ENCODE data around the gene DDX4. TPM values are rescaled to one million over a fixed set of nuclear protein-coding genes. Genes with fewer than 3 reads are reported as not detected.

The DDX4 gene
- total and polyA plus RNA-seq, 2 donors (not counting 1 experiment from before 2014, with no cell fraction given): not detected

GRCh38 chr5:55864606-55865541 is 127.0 kb downstream of the DDX4 start:
- Histone ChIP-seq H3K4me3 (ENCODE audit: control extremely low read depth in 1 of 5, extremely low read depth in 1 of 5, insufficient read depth in 1 of 5, low read depth in 2 of 5, low read length in 4 of 5) (no peak overlapping the region), H3K9ac (ENCODE audit: low read length) (no peak overlapping the region), H3K27me3 (replicated peaks in 1 of 4; ENCODE audit: control extremely low read depth in 1 of 4, control insufficient read depth in 3 of 4, insufficient read depth in 4 of 4, low read length in 3 of 4) (no peaks in the 10 kb centered on the region), H3K27ac (ENCODE audit: low read length in 2 of 2) (no peak overlapping the region), H3K36me3 (replicated peaks in 1 of 2; ENCODE audit: control extremely low read depth in 1 of 2, control insufficient read depth in 1 of 2, extremely low read depth in 1 of 2, insufficient read depth in 2 of 2, low read length in 1 of 2) (no peaks in the 10 kb centered on the region), H4K20me1 (ENCODE audit: control insufficient read depth, insufficient read depth, low read length, poor library complexity, severe bottlenecking) (no peaks in the 10 kb centered on the region), H3K9me3 (ENCODE audit: control extremely low read depth in 1 of 3, control insufficient read depth in 2 of 3, insufficient read depth in 1 of 3, low read length in 2 of 3) (peaks cover 0 to 7% (median 0%) of the 10 kb centered on the region in 3 donors), H2AFZ (ENCODE audit: insufficient read depth, low read depth, low read length, poor library complexity, severe bottlenecking) (no peak overlapping the region), H3K79me2 (ENCODE audit: control insufficient read depth, insufficient read depth, low read length) (no peaks in the 10 kb centered on the region), H3K4me2 (replicated peaks; ENCODE audit: low read depth, low read length, poor library complexity, severe bottlenecking) (no peak overlapping the region), H3K4me1 (ENCODE audit: control insufficient read depth in 2 of 2, insufficient read depth in 2 of 2, low read length in 2 of 2) (no peaks in the 10 kb centered on the region)
- intact Hi-C loops (cut with micrococcal nuclease): no loop called here
- Mint-ChIP-seq H3K27ac (no peak overlapping the region), H3K27me3 (peaks cover 4% of the 10 kb centered on the region), H3K4me3 (no peak overlapping the region), H3K4me1 (no peaks in the 10 kb centered on the region), H3K9me3 (ENCODE audit: insufficient read depth) (no peaks in the 10 kb centered on the region)
- TF ChIP-seq, protein P1, sequence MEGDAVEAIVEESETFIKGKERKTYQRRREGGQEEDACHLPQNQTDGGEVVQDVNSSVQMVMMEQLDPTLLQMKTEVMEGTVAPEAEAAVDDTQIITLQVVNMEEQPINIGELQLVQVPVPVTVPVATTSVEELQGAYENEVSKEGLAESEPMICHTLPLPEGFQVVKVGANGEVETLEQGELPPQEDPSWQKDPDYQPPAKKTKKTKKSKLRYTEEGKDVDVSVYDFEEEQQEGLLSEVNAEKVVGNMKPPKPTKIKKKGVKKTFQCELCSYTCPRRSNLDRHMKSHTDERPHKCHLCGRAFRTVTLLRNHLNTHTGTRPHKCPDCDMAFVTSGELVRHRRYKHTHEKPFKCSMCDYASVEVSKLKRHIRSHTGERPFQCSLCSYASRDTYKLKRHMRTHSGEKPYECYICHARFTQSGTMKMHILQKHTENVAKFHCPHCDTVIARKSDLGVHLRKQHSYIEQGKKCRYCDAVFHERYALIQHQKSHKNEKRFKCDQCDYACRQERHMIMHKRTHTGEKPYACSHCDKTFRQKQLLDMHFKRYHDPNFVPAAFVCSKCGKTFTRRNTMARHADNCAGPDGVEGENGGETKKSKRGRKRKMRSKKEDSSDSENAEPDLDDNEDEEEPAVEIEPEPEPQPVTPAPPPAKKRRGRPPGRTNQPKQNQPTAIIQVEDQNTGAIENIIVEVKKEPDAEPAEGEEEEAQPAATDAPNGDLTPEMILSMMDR (IDR thresholded peaks at IDR 0.05): no peak
- TF ChIP-seq EZH2 (IDR thresholded peaks at IDR 0.05; ENCODE audit: borderline replicate concordance, insufficient read depth, low read depth, low read length, poor library complexity, severe bottlenecking): no peak
- ATAC-seq (ENCODE audit: low read depth) (no peak), DNase-seq (no peak)
- POLR2A ChIA-PET: no interaction called here
- CTCF ChIA-PET: no interaction called here
- 94% methylated on average over 5 of the region's 9 CpGs for WGBS (ENCODE audit: insufficient coverage)

DNA sequence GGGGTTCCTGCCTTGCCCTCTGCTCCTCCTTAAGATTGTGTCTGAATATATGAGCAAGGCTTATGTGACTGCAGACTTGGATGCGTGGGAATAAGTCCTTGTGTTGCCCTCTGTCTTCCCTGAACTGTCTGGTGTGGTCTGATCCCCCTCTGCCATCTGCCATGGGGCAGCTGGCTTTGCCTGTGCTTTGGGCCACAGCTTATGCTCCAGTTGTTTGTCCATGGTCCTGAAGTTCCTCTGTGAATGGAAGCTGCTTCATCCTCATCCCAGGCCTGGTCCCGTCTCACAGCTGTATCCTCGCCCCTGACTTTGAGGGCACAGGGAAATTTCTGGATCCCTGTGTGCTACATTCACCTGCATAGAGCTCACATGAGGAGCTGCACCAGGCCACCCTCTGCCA is 128.0 kb downstream of the DDX4 start:
- 93% methylated on average over 3 of the region's 3 CpGs for WGBS (ENCODE audit: insufficient coverage)
- peaks cover 4% of the 10 kb centered on the region for H3K27me3 Mint-ChIP-seq
- no peak for TF ChIP-seq EZH2 (IDR thresholded peaks at IDR 0.05; ENCODE audit: borderline replicate concordance, insufficient read depth, low read depth, low read length, poor library complexity, severe bottlenecking)
- TF ChIP-seq, protein P1 (IDR thresholded peaks at IDR 0.05): no peak
- Histone ChIP-seq H3K9ac (ENCODE audit: low read length) (no peak overlapping the region), H3K4me1 (ENCODE audit: control insufficient read depth in 2 of 2, insufficient read depth in 2 of 2, low read length in 2 of 2) (no peaks in the 10 kb centered on the region), H3K79me2 (ENCODE audit: control insufficient read depth, insufficient read depth, low read length) (no peaks in the 10 kb centered on the region), H3K36me3 (replicated peaks in 1 of 2; ENCODE audit: control extremely low read depth in 1 of 2, control insufficient read depth in 1 of 2, extremely low read depth in 1 of 2, insufficient read depth in 2 of 2, low read length in 1 of 2) (no peaks in the 10 kb centered on the region), H3K4me2 (replicated peaks; ENCODE audit: low read depth, low read length, poor library complexity, severe bottlenecking) (no peak overlapping the region), H3K4me3 (ENCODE audit: control extremely low read depth in 1 of 5, extremely low read depth in 1 of 5, insufficient read depth in 1 of 5, low read depth in 2 of 5, low read length in 4 of 5) (no peak overlapping the region), H2AFZ (ENCODE audit: insufficient read depth, low read depth, low read length, poor library complexity, severe bottlenecking) (no peak overlapping the region), H4K20me1 (ENCODE audit: control insufficient read depth, insufficient read depth, low read length, poor library complexity, severe bottlenecking) (no peaks in the 10 kb centered on the region), H3K27ac (ENCODE audit: low read length in 2 of 2) (no peak overlapping the region), H3K27me3 (replicated peaks in 1 of 4; ENCODE audit: control extremely low read depth in 1 of 4, control insufficient read depth in 3 of 4, insufficient read depth in 4 of 4, low read length in 3 of 4) (no peaks in the 10 kb centered on the region), H3K9me3 (ENCODE audit: control extremely low read depth in 1 of 3, control insufficient read depth in 2 of 3, insufficient read depth in 1 of 3, low read length in 2 of 3) (peaks cover 0 to 4% (median 0%) of the 10 kb centered on the region in 3 donors)
- DNase-seq (no peak), ATAC-seq (ENCODE audit: low read depth) (no peak)
- ChIA-PET CTCF (no interaction called here), POLR2A (no interaction called here)
- intact Hi-C loops (cut with micrococcal nuclease): no loop called here
- H3K4me1 Mint-ChIP-seq: no peaks in the 10 kb centered on the region
- no peak overlapping the region for H3K4me3 Mint-ChIP-seq
- no peak overlapping the region for H3K27ac Mint-ChIP-seq
- no peaks in the 10 kb centered on the region for H3K9me3 Mint-ChIP-seq (ENCODE audit: insufficient read depth)

Data from B cell (primary cell).